ENCODE data around the gene KRTAP12-4.
A peak's percentile ranks its signal among the peaks of the same experiment; 100 is the strongest.
"Not testable (repeated sequence)": the region's sequence is repeated elsewhere in the genome, so short reads cannot be mapped to it uniquely, and the experiment has no call there.

KRTAP12-4 gene

DNA sequence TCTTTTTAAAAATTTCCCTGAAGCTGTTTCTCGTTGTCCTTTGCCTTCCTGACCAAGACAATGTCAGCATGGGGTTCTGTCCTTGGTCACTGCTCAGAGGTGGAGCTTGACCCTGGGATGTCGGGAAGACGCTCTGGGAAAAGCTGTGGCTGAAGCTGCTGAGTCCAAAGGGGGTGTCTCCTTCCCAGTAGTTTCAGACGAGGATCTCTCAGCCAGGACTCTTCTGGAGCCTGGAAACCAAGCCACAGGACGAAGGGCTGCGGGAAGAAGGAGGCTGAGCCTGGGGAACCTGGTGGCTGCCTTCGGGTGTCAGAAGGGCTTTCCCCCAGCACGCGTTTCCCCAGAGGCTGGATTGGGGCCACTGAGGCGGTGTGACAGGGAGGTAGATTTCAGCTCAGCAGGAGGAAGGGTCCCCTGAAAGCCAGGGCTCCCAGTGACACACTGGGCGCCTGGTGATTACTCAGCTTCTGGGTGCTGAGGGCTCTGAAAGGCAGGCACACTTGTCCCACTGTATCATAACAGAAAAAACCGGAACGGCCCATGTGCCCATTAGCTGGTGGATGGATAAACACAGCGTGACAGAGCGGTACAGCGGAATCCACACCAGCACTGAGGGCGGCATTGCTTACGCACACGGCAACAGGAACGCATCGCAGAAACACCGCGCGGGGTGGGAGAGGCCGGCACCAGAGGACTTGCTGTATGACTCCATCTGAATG is 32.5 kb upstream of the KRTAP12-4 start:
- no peak for DNase-seq

DNA sequence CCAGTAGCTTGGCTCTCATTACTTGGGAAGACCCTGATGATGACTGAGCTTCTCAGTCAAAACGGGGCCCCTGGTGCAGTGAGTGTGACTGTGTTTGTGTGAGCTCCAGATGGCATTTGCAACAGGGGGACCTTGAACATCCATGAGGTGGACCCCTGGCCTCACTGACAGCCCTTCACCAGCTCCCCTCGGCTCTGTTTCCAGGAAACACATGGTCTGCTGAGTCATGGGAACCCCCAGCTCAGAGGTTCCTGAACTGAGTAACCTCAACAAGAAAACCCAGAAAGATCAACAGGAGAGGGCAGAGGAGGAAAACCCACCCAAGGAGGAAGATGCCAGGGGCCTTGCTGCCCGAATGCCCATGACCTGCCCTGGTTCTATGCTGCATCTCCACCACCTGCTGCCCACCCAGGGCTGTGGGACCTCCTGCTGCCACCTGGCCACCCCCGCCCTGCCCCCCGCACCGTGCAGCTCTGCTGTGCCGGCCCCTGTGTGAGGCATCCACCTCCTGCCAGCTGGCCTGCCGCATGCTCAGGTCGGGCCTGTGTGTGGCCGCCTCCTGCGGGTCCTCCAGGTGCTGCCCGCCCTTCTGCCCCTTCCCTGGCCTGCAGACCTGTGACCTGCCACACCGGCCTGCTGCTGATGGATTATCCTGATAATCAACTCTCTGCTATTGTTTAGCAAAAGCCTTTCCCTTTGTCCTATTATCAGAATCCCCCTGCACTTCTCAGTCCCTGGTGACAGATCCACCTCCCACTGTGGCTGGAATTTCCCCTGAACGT is 31.7 kb upstream of the KRTAP12-4 start:
- DNase-seq = no peak

DNA sequence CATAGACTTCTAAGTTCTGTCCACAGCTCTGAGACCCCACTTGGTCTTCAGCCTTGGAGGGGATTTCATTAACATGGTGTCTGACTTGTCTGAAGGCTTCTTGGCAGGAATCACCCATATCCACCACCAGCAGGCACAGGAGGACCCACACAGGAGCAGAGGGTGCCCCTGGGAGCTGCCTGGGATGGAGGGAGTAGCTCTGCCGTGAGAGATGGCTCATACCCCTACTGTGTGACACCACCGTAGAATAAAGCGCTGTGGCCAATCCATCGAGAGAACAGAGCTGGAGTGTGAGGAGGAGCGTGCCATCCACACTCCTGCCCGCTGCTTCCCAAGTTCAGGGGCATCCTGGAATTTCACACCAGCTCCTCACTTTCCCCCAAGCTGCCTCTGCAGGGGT is 30.6 kb upstream of the KRTAP12-4 start:
- DNase-seq = not testable (repeated sequence)

DNA sequence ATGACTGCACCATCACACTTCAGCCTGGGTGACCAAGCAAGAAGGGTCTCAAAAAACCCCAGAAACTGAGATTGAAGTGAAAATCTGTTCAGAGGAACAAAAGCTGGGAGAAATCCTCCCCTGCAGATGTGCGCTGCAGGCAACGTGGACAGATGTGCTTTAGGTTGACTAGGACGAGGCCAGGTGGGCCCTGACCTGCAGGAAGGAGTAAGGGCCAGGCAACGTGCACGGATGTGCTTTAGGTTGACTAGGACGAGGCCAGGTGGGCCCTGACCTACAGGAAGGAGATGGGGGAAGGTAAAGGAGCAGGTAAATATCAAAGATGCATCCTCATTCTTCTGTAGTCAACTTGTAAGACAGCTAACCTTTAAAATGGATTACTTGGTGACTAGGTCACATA is 30.0 kb upstream of the KRTAP12-4 start:
- DNase-seq = no peak

DNA sequence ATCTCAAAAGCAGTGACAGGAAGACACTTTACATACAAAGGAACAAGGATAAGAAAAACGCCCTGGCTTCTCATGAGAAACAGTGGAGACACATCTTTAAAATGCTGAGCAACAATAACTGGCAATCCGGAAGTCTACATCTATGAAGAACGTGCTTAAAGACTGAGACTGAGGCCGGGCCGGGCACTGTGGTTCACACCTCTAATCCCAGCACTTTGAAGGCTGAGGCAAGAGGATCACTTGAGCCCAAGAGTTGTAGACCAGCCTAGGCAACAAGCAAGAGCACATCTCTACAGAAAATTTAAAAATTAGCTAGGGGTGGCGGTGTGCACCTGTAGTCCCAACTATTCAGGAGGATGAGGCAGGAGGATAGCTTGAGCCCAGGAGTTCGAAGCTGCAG is 29.6 kb upstream of the KRTAP12-4 start:
- no peak for DNase-seq

DNA sequence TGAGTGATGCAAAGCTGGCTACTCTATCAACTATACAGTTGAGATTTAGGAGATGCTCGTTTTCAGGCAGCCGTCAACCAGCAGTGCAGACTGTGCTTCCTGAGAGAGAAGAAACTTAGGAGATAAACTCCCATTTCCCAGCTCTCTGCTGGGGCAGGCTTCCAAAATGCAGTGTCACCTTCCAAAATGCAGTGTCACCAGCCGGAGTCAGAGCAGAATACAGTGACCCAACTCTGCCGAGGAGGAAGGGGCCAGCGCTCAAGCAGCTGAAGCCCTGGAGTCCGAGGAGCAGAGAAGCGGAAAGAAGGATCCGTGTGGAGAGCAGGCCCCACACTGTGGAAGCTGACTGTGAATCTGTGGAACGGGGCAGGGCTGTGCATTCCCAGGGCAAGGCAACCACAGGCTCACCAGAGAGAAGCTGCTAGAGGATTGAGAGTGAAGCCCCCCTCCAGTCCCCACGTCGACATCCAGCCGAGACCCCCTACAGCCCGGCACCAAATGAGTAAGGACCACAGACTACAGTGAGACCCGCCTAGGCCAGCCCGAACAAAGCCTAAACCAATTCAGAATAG is 28.2 kb upstream of the KRTAP12-4 start:
- no peak for DNase-seq

DNA sequence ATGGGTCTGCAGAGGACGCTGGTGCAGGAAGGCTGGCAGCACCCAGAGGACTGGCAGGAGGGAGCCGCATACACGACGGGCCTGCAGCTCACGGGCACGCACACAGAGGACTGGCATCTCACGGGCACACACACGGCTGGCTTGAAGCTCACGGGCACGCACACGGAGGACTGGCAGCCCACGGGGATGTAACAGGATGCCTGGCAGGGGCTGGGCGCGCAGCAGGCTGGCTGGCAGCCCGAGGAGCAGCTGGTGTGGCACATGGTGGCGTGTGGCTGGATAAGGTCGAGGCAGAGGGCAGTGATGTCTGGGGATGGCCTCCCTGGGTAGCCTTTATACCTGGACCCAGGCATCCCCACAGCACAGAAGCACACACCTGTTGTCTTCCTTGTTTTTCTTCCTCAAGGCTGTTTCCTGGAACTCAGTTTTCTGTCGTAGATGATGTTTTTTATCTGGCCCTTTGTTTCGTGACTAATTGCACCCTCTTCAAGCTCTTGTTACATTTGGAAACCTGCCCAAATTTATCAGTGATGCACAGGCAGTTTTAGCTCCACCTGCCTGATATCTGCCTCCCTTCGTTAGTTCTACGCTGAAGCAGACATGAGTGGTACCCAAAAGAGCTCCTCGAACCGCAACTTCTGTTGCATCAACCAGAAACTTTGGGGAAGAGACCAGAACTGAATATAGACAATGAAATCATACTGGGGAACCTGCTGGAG is 27.6 kb upstream of the KRTAP12-4 start, which contains the start of gene KRTAP12-1:
Gene KRTAP12-1 (minus strand): TSS at position 303 of the 719 bp plus-strand sequence. CDS start 40 bp downstream, at position 263.
- no peak for DNase-seq

DNA sequence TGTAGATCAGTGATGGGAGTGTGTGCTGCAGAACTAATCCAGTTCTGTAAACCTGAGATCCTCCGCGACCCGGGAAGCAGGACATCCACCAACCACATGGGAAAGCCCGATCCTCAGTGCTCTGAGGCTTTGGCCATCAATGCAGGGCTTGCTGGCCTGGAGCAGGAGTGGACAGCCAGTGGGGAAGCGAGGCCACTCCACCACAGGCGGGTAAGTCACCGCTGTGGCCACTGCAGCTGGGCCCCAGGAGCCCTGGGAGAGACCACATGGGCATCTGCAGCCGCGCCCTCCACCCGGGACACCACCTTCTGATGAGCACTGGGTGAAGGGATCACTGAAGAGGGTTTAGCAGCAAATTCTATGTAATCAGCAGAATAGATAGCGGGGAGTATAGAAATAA is 26.7 kb upstream of the KRTAP12-4 start:
- no peak for DNase-seq

DNA sequence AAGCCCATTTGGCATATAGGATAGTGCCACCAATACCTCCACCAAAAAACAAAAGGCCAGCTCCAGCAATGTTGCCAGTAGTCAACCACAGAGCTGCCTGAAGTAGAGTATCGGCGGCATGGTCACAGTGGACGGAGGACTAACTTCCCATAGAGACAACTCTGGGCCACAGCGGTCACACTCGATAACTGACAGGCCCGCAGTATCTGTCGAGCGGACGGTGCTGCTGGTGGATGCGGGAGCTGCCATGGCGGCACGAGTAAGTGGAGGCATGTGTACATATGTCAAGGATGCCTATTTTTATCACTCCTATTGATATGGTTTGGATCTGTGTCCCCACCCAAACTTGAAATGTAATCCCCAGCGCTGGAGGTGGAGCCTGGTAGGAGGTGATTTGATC is 23.4 kb upstream of the KRTAP12-4 start:
- DNase-seq = no peak

DNA sequence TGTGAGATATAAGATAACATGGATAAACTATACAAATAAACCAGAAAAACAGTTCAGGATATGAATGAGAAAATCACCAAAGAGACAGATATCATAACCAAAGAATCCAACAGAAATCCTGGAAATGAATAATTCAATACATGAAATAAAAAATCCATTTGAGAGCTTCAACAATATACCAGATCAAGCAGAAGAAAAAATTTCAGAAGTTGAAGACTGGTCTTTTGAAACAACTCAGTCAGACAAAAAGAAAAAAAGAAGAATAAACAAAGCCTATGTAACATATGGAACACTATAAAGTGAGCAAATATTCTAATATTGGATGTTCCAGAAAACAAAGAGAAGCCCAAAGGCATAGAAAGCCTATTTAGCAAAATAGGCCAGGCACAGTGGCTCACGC is 17.5 kb upstream of the KRTAP12-4 start:
- no peak for DNase-seq

DNA sequence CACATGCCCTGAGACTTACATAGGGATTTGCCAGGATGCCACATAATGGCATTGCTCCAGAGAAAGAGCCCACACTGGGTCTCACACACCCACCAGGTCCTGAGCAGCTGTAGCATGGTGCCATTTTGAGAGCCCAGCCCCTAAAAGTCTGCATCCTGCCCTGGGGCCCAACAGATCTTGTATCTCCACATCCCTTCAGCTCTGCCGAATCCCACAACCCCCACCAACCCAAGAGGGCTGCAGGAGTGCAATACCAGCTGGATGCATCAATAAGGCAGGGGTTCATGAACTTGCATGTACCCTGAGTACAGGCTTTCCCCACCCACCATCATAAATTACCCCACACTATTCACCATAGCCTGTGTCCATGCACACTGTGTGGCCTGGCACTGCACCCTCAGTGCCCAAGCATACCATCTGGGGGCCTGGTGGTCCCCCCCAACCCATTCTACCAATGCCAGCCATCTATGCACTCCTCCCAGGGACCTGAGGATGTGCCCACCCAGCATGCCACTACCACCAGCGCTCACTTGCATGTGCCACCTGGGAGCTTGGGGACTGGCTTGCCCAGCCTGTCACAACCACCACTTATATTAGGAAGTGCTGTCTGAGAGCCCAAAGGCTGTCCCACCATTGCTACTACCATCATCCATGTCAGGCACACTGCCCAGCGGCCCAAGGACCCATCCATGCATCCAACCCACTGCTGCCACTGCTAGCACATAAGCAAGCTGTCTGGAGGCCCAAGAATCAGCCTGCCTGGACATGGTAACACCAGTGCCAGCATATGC is 16.4 kb upstream of the KRTAP12-4 start:
- no peak for DNase-seq

DNA sequence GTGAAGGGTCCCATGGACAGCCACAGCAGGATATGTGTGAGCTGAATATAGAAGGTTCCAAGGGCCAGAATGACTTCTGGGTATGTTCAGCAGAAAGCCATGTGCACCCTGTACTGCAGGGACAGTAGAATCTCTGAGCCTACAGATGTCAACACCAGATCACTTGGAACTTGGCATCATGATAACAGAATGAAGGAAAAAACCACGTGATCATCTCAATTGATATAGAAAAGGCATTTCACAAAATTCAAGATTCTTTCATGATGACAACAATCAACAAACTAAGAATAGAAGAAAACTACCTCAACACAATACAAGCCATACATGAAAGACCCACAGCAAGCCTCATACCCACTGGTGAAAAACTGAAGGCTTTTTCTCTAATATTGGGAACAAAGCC is 13.2 kb upstream of the KRTAP12-4 start:
- DNase-seq = no peak

DNA sequence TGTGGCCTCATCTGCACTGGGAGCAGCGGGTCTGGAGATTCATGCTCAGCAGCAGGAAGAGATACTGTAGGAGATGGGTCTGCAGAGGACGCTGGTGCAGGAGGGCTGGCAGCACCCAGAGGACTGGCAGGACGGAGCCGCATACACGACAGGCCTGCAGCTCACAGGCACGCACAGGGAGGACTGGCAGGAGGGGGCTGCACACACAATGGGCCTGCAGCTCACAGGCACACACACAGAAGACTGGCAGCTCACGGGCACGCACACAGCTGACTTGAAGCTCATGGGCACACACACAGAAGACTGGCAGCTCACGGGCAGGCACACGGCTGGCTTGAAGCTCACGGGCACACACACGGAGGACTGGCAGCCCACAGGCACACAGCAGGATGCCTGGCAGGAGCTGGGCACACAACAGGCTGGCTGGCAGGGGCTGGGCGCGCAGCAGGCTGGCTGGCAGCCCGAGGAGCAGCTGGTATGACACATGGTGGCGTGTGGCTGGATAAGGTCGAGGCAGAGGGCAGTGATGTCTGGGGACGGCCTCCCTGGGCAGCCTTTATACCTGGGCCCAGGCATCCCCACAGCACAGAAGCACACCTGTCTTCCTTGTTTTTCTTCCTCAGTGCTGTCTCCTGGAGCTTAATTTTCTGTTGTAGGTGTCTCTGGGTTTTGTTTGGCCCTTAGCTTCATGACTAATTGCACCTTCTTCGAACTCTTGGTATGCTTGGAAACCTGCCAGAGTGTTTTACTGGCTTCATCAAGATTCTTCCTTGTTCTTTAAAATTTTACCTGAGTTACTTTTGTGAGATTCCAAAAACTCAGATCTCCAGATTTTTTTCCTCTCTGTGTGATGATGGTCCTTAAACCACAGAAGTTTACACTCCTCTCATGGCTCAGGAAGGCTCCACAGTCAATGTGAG is 12.2 kb upstream of the KRTAP12-4 start, which contains the start of gene KRTAP12-2:
Gene KRTAP12-2 (minus strand): TSS at position 527 of the 920 bp plus-strand sequence. CDS start 41 bp downstream, at position 486.
- no peak for DNase-seq

DNA sequence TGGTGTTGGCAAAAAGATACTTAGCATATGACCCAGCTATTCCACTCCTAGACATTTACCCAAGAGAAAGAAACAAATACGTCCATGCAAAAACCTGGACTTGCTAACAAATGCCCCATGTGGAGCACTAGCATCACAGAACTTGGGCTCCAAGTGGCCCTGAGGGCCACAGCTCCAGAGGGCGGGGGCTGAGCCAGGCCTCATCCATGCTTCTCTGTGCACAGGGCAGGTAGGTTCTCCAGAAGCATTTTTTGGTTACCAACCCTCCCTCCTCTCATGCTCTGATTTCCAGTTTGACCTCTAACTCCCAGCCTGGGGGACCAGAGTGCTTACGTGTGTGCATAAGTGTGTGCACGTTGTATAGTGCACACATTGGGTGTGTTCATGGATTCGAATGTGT is 10.2 kb upstream of the KRTAP12-4 start:
- DNase-seq = no peak

DNA sequence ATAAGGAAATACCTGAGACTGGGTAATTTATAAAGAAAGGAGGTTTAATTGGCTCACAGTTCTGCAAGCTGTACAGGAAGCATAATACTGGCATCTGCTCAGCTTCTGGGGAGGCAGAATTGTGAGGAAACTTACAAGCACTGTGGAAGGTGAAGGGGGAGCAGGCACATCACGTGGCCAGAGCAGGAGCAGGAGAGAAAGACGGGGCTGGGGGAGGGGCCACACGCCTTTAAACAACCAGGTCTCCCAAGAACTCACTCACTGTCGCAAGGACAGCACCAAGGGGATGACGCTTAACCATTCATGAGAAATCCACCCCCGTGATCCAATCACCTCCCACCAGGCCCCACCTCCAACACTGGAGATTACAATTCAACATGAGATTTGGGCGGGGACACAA is 7.1 kb upstream of the KRTAP12-4 start:
- not testable (repeated sequence) for DNase-seq

DNA sequence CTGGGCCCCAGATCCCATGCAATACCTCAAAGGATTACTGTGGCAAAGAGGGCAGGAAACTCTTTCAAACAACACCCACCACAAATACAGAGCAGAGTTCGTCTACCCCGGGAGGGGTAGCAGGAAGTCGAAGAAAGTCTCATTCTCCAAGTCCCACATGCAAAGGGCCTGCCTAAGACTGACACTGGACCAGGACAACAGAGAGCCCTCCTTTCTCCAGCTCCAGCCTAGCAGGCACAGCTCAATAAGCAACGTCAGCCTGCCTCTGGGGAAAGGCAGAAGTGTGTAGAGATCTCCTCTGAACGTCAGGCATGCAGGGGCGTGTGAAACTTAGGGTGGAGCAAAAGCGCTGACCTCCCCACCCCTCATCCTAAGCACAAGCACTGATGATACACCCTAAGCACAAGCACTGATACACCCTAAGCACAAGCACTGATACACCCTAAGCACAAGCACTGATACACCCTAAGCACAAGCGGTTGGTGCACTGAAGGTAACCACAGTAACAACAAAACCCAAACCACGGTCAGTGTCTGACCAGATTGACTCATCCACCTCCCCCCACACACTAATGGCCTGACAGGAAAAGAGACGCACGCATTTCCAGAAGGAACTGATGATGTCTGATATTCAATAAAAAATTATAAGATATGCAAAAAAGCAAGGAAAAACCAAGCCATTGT is 4.6 kb upstream of the KRTAP12-4 start:
- peak in 1 of 2 donors; percentile 44 for DNase-seq

DNA sequence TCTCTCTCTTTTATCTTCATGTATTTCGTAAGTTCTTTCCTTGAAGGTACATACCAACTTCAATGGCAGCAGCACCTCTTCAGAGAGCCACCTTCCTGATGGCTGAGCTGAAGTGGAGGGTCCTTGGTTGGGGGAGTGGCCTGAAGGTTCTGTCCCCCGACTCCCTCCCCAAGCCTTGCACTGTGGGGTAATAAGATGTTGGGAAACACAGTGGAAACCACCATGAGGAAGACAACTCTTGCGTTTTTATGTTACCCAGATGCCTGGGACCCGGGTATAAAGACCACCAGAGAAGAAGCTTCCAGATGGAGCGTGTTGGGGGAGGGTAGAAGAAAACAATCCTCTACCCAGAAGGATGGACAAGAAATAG is 4.1 kb upstream of the KRTAP12-4 start:
- peak in 1 of 2 donors; percentile 4 for DNase-seq

DNA sequence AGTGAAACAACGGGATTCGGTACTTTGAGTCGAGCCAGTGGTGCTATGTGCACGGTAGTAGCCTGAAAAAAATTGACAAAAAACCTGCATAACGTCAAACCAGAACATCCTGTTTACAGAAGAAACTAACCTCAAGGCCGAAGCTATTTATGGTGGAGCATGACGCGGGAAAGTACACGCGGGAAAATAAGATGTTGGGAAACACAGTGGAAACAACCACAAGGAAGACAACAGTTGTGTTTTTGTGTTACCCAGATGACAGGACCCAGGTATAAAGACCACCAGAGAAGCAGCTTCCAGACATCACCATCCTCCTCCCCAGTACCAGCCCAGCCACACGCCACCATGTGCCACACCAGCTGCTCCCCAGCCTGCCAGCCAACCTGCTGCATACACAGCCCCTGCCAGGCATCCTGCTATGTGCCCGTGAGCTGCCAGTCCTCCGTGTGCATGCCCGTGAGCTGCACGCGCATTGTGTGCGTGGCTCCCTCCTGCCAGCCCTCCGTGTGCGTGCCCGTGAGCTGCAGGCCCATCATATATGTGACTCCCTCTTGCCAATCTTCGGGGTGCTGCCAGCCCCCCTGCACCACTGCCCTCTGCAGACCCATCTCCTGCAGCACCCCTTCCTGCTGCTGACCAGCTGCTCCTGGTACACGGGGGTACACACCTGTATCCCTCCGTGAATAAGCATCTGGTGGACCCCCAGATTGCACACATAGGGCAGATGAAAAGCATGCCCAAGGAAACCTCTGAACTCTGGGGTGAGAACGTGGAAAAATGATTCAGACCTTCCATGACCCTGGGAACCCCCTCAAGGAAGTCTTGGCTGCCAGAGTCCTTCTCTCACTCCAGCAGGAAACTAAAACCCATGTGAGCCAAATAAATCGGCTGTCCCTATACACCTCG is 3.4 kb upstream of the KRTAP12-4 start, which contains the start of gene KRTAP12-3:
Gene KRTAP12-3 (plus strand): TSS at position 298 of the 906 bp plus-strand sequence. CDS start 48 bp downstream, at position 346.
- DNase-seq = peak; percentile 54 to 81

DNA sequence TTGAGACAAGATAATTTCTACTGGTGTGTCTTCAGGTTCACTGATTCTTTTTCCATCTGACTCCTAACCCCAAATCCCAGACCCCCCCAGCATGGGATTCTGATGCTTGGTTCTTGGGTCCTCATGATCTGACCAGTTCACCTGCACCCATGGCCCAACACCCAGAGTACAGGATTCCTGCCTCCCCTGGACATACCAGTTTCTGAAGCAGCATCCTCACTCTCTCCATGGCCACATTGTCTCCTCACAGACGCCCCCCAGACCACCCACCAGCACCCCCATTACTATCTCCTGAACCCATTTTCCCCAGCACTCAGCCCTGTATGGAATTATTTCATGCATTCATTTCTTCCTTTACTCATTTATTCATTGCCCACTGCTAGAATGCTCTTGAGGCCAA is 2.4 kb upstream of the KRTAP12-4 start:
- no peak for DNase-seq
